Urinary bladder (tissue), 4 donors: Measurements from ENCODE around the gene ANXA10. TPM values are rescaled to one million over a fixed set of nuclear protein-coding genes. Genes with fewer than 3 reads are reported as not detected.

ENCODE experiments used
- DNase-seq: peaks from one replicate; pipeline ENCODE4 v3.0.0-alpha.2; 2015; ENCODE audit errors: extremely low spot score
- H3K27ac ChIP-seq: one replicate; pipeline ENCODE4 v1.5.1; 2013; ENCODE audit warnings: low read depth, mild to moderate bottlenecking, moderate library complexity
- H3K36me3 ChIP-seq: one replicate; pipeline ENCODE4 v1.6.1; 2013; ENCODE audit warnings: mild to moderate bottlenecking, moderate library complexity; ENCODE audit not compliant: insufficient read depth
- H3K4me1 ChIP-seq: one replicate; pipeline ENCODE4 v1.6.1; 2013; ENCODE audit warnings: mild to moderate bottlenecking, moderate library complexity; ENCODE audit not compliant: insufficient read depth
- H3K4me3 ChIP-seq: one replicate; pipeline ENCODE4 v1.5.1; 2013; ENCODE audit warnings: low read depth, low read length
- WGBS: extraction: QIAGEN DNeasy Blood & Tissue Kit; methylation state at CpG from one replicate; pipeline ENCODE4 v1.1.7; 2013; 5-methylcytosine and 5-hydroxymethylcytosine counted together
- polyA plus RNA-seq: library from polyadenylated mRNA; stranded (reverse); fragments of 200-250 nt; gene quantifications from one replicate; pipeline ENCODE4 v1.2.3, GENCODE V29; 2013
- total RNA-seq: library from RNA; depleted of rRNA; stranded (reverse); fragments of >200 nt; gene quantifications from one replicate; pipeline ENCODE4 v1.2.3, GENCODE V29; 2014
- donor health status: healthy with polysubstance abuse.
- donor health status: healthy.

ANXA10 gene, protein sequence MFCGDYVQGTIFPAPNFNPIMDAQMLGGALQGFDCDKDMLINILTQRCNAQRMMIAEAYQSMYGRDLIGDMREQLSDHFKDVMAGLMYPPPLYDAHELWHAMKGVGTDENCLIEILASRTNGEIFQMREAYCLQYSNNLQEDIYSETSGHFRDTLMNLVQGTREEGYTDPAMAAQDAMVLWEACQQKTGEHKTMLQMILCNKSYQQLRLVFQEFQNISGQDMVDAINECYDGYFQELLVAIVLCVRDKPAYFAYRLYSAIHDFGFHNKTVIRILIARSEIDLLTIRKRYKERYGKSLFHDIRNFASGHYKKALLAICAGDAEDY
- not detected for total RNA-seq
- polyA plus RNA-seq = 2.1 TPM

DNA sequence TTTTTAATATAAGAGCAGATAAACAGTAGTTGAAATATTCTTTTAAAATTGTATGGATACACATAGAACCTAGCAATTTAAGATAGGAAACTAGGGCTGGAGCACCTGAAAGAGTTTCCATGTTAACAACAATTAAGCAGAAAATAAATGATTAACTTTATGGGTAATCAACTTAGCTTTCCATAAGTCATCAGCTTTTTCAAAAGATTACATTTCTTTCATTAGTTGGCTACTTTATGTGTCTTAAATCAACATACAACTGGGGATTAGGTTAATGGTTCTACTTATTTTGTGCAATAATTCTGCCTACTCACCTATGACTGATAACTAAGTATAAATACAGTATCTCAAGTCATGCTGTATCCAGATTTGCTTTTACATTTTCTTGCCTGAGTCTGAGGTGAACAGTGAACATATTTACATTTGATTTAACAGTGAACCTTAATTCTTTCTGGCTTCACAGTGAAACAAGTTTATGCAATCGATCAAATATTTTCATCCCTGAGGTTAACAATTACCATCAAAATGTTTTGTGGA is at the start of gene ANXA10:
ANXA10 (plus strand) TSS at position 362 of the 537 bp plus-strand sequence; CDS start at position 526, 164 bp downstream.
- H3K27ac ChIP-seq = no peak within 1 kb of the TSS
- 82% methylated on average over 1 of the region's 1 CpG for WGBS
- H3K4me3 ChIP-seq = no peak within 1 kb of the TSS
- H3K36me3 ChIP-seq = no peaks in the 10 kb centered on the region
- H3K4me1 ChIP-seq = no peaks in the 10 kb centered on the region
- DNase-seq = no peak

DNA sequence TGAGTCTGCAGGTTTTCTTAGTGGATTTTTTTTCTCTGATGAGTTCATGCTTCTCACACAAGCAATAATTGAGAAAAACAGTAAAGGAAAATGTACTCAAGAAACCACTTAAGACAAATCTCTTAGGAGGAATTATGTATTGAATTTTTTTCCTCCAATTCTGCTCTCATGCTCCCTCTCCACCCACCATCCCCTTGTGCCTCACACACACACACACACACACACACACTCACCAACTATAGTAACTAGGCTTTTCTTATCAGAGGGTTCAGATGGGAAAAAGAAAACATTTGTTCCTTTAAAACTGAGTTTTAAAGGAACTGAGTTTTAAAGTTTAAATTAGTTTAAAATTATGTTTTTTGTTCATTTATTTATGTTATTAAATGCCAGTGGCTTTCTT is 47.0 kb upstream of the ANXA10 start:
- no peaks in the 10 kb centered on the region for H3K4me1 ChIP-seq
- H3K27ac ChIP-seq = no peak overlapping the region
- H3K36me3 ChIP-seq = no peaks in the 10 kb centered on the region
- no peak for DNase-seq
- no peak overlapping the region for H3K4me3 ChIP-seq

DNA sequence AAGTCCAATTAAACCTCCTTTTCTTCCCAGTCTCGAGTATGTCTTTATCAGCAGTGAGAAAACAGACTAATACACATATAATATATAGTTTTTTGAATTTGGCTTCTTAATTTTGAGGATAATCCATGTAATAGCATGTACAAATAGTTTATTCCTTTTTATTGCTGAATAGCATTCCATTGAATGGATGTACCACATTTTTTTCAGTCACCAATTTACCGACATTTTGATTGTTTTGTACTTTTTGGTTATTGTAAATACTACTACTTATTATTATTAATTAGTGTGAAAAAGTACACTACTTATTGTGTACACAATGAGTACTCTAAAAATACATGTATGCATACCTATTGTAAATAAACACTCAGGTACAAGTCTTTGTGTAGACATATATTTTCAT is 42.3 kb upstream of the ANXA10 start:
- H3K36me3 ChIP-seq = no peaks in the 10 kb centered on the region
- H3K4me3 ChIP-seq = no peak overlapping the region
- no peak overlapping the region for H3K27ac ChIP-seq
- WGBS = 70% methylated on average over 2 of the region's 2 CpGs
- H3K4me1 ChIP-seq = no peaks in the 10 kb centered on the region
- no peak for DNase-seq

DNA sequence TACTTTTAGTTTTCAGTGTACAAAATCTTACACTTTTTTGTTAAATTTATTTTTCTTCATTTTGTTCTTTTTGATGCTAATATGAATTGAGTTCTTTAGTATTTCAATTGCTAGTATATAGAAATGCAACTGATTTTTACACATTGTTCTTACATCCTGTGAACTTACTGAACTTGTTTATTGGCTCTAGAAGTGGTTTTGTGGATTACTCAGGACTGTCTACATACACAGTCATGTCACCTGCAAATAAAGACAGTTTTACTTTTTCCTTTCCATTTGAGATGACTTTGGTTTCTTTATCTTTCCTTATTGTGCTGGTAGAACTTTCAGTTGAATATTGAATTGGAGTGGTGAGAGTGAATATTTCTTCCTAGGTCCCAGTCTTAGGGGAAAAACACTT is 40.8 kb upstream of the ANXA10 start:
- DNase-seq = no peak
- no peaks in the 10 kb centered on the region for H3K4me1 ChIP-seq
- H3K36me3 ChIP-seq = no peaks in the 10 kb centered on the region
- no peak overlapping the region for H3K27ac ChIP-seq
- H3K4me3 ChIP-seq = no peak overlapping the region

DNA sequence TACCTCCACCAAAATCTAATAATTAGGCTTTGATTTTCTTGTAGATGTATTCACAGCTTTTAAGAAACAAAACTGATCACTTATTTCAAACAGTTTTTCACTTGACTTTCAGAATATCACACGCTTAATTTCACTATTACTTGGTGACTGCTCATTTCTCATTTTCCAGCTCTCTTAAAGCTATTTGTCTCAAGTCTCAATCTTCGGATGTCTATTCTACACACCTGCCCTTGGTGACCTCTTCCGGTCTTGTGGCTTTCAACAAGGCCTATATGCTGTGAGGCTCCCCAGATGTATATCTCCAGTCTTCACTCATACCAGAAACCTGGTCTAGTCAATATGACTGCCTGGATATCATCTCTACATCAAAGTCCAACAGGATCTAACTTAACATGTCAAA is 34.9 kb upstream of the ANXA10 start:
- no peak overlapping the region for H3K4me3 ChIP-seq
- no peaks in the 10 kb centered on the region for H3K4me1 ChIP-seq
- no peaks in the 10 kb centered on the region for H3K36me3 ChIP-seq
- 92% methylated on average over 3 of the region's 3 CpGs for WGBS
- no peak overlapping the region for H3K27ac ChIP-seq
- DNase-seq = no peak

DNA sequence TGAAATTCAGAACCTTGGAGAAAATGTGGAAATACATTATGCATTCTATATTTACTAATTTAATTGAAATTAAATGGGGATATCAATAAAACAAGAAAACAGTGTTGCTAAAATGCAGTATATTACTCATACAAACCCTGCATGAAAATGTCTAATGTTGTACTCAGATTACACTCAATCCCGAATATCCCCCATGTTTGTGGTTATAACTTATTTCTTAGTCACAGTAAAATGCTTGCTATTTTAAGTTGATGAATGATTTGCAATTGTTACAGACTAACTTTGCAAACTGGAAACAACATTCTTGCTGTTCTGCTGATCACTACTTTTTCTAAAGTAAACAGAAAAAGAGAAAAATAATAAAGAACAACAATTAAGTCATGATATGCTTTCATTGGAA is 33.1 kb upstream of the ANXA10 start:
- whole genome bisulfite sequencing = 87% methylated on average over 1 of the region's 1 CpG
- H3K27ac ChIP-seq = no peak overlapping the region
- H3K36me3 ChIP-seq = no peaks in the 10 kb centered on the region
- H3K4me3 ChIP-seq = no peak overlapping the region
- no peaks in the 10 kb centered on the region for H3K4me1 ChIP-seq
- DNase-seq = no peak

DNA sequence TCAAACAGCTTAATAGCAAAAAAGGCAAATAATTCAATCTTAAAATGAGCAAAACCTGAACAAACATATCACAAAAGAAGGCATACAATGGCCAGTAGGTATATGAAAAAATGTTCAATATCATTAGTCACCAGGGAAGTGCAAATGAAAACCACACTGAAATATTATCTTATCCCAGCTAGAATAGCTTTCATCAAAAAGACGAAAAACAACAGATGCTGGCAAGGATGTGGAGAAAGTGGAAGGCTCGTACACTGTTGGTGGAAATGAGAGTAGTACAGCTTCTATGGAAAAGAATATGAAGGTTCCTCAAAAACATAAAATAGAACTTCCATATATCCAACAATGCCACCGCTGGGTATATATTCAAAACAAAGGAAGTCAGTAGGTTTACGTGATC is 29.3 kb upstream of the ANXA10 start:
- 84% methylated on average over 4 of the region's 4 CpGs for WGBS
- no peak for DNase-seq
- H3K36me3 ChIP-seq = no peaks in the 10 kb centered on the region
- H3K4me3 ChIP-seq = no peak overlapping the region
- H3K27ac ChIP-seq = no peak overlapping the region
- H3K4me1 ChIP-seq = no peaks in the 10 kb centered on the region

DNA sequence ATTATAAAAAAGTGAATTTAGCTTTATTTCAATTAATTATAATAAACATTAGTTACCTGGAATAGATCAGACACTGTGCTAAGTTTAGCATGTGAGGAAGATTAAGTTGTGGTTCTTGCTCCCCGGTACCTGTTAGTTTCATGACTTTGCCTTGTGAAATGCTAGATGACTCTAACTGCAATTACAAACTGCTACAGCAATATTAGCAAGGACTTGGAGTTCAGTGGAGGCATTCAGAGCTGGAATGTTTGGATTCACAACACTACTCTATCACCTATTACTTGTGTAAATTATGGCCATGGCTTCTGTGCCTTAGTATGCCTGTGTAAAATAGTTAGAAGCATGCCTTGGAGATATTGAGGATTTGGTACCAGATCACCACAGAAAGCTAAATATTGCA is 21.4 kb upstream of the ANXA10 start:
- Histone ChIP-seq H3K4me3 (no peak overlapping the region), H3K27ac (no peak overlapping the region), H3K4me1 (no peaks in the 10 kb centered on the region), H3K36me3 (no peaks in the 10 kb centered on the region)
- no peak for DNase-seq
- 87% methylated on average over 1 of the region's 1 CpG for WGBS

DNA sequence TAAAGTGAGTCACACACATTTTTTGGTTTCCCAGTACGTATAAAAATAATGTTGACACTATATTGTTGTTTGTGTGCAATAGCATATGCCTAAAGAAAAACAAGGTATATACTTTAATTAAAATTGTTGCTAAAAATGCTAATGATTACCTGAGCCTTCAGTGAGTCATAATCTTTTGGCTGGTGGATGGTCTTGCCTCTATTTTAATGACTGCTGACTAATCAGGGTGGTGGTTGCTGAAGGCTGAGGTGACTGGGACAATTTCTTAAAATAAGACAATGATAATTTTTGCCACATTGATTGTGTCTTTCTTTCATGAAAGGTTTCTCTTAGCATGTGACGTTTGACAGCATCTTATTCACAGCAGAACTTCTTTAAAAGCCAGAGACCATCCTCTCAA is 21.0 kb upstream of the ANXA10 start:
- 69% methylated on average over 2 of the region's 2 CpGs for WGBS

DNA sequence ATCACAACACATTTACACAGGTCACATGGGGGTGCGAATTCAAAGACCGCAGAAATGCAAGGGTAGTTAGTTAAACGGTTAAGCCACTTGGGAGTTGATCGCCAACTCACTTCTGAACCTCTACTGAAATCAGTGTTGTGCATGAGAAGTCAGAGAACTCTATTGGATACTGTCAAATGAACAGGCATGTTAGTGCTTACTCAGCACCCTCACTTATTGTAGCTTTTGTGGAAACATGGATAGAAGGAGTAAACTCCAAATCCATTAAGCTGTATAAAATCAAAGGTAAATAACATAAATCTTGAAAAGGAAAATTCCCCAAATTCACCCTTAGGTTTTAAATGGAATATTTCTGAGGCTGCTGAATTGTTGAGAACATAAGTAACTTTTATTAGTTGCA is 17.5 kb upstream of the ANXA10 start:
- no peak overlapping the region for H3K27ac ChIP-seq
- 94% methylated on average over 4 of the region's 4 CpGs for whole genome bisulfite sequencing
- H3K4me3 ChIP-seq = no peak overlapping the region
- no peaks in the 10 kb centered on the region for H3K36me3 ChIP-seq
- no peak for DNase-seq
- H3K4me1 ChIP-seq = no peaks in the 10 kb centered on the region

More for the DNA sequence above, 21.0 kb upstream of the ANXA10 start:
- DNase-seq = no peak
- no peak overlapping the region for H3K4me3 ChIP-seq
- H3K4me1 ChIP-seq = no peaks in the 10 kb centered on the region
- no peak overlapping the region for H3K27ac ChIP-seq
- no peaks in the 10 kb centered on the region for H3K36me3 ChIP-seq

DNA sequence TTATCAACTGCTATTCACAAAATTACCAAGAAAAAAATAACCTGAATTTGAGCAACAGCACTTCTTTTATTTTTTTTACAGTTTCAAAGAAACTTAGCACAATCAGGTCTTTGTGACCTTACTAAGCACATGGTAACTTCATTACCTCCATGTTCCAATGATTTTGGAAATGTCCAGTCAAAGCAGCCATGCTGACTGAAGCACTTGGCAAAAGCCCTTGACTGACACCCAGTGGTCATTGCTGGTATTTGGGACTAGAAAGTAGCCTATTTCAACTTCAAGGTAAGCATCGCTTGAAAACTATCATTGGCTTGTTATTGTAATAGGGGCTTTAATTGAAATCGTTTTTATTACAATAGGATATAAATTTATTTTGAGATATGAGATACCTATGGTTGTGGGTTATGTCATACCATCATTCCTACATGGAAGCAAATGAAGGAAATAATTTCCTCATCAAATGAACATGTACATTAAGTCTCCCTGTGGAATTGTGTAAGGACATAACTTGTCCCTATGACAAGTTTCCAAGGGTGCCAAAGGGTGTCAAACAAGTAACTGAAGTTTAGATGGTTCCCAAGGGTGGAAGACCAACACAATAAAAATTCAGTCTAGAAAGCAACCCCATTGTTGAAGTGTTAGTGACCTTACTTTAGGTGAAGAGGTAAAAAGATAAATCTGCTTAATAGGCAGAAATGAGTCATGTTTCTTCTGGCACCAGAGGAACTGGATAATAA is 15.2 kb upstream of the ANXA10 start:
- H3K36me3 ChIP-seq = no peaks in the 10 kb centered on the region
- DNase-seq = peak; percentile 32
- no peak overlapping the region for H3K4me3 ChIP-seq
- H3K27ac ChIP-seq = no peak overlapping the region
- no peaks in the 10 kb centered on the region for H3K4me1 ChIP-seq
- WGBS = 16% methylated on average over 2 of the region's 2 CpGs

DNA sequence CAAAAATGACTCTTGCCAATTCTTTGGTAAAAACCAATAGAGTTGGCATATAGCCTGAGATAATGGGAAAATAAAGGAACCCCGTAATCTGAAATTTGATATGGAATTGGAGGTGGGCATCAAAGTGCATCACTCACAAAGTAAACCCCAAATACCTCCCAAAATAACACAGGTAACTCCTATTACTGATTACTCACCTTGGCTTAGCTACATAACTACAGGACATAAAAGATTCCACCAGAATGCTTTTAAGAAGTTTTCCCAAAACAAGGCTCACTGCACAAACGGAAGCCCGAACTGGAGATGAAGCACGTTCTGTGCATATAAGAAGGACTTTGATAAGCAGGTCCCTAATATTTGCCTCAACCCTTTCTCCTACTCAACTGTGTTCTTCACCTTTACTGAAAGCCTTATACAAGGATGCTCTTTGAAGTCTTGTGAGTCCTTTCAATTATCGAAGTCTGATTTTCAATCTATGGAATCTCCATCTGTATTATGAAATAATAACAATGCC is 14.6 kb upstream of the ANXA10 start:
- Histone ChIP-seq H3K4me3 (no peak overlapping the region), H3K4me1 (no peaks in the 10 kb centered on the region), H3K36me3 (no peaks in the 10 kb centered on the region), H3K27ac (no peak overlapping the region)
- 78% methylated on average over 5 of the region's 5 CpGs for WGBS
- DNase-seq = no peak

DNA sequence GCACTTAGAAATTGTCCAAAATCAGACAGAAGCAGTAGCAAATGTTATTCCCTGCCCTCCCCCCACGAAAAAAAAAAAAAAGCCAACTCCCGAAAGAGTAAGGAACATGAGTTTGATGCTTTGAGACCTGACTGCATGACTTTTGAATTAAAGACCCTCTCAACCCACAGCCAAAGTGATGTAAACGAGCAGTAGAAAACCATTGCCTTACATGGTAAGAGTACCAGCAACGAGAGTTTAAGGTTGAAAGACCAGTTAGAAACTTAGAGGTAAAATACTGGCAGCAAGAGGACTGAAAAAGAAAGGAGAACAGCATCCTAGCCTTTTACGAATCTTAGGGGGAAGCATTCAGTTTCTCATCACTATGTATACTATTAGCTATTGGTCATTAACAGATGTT is 10.0 kb upstream of the ANXA10 start:
- no peaks in the 10 kb centered on the region for H3K4me1 ChIP-seq
- no peak for DNase-seq
- no peaks in the 10 kb centered on the region for H3K36me3 ChIP-seq
- no peak overlapping the region for H3K4me3 ChIP-seq
- H3K27ac ChIP-seq = no peak overlapping the region
- WGBS = 68% methylated on average over 5 of the region's 5 CpGs

DNA sequence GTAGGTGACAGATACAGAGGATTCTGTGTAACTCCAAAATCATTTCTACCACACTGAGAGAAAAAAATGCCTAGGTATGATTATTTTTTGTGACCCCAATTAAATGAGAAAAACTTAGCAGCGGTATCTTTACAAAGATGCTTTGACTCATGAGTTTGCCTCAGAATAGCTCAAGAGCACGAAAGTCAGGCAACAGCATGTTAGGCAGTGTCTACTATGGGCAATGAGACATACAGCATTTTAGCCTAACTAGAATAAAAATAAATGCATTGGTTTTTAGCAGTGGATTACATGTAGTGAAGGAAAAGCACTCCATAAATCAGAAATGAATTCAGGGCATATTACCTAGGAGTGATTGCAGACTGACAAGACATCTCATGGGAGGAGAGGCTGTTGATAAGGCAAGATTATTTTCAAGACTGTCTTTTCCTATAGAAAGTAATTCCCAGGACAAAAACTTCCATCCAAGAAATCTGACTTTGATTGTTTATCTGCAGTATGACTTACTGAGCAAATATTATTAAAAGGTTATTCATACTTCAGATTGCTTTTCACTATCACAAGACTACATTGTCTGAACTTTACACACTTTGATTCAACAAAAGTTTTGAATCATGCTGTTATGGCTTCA is 3.6 kb downstream of the ANXA10 start:
- no peak for DNase-seq
- Histone ChIP-seq H3K36me3 (no peaks in the 10 kb centered on the region), H3K4me3 (no peak overlapping the region), H3K4me1 (no peaks in the 10 kb centered on the region), H3K27ac (peak overlapping the region; percentile 29)
- WGBS = 81% methylated on average over 2 of the region's 2 CpGs
